ENCODE data around the gene OR8B2. TPM values are rescaled to one million over a fixed set of nuclear protein-coding genes. Genes with fewer than 3 reads are reported as not detected.
"Not testable (repeated sequence)": the region's sequence is repeated elsewhere in the genome, so short reads cannot be mapped to it uniquely, and the experiment has no call there.

Gene OR8B2
- total RNA-seq, 1 donor from 2014 or later, result not detected

DNA sequence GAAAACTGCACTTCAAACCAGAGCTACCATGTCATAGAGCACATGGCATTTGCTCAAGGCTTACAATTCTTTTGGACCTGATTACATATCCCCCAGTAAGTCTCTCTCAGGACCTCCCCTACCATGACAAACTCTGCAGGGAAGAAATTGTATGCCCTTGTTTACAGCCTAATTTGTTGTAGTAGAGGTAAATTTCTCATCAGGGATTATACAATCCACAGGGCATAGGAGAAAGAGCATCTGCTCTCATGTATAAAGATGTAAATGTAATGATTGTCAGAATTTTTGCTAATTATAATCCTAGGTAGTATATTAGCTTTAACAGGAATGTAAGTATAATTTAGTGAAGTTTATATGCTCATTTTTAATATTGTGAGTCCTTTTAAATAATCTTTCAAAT lies 14.6 kb upstream of the OR8B2 start, which contains the start of gene OR8B3:
OR8B3 (minus strand) TSS at position 101 of the 400 bp plus-strand sequence. CDS start 1,673 bp downstream, outside the sequence.
- no peaks in the 10 kb centered on the region for H3K36me3 Mint-ChIP-seq (ENCODE audit: low read depth, unreplicated experiment)
- no peaks in the 10 kb centered on the region for H3K4me1 Mint-ChIP-seq (ENCODE audit: unreplicated experiment)
- no peak within 1 kb of the TSS for H3K4me3 Mint-ChIP-seq (ENCODE audit: unreplicated experiment)
- no peak for DNase-seq (ENCODE audit: low spot score)
- TF ChIP-seq, protein P1, sequence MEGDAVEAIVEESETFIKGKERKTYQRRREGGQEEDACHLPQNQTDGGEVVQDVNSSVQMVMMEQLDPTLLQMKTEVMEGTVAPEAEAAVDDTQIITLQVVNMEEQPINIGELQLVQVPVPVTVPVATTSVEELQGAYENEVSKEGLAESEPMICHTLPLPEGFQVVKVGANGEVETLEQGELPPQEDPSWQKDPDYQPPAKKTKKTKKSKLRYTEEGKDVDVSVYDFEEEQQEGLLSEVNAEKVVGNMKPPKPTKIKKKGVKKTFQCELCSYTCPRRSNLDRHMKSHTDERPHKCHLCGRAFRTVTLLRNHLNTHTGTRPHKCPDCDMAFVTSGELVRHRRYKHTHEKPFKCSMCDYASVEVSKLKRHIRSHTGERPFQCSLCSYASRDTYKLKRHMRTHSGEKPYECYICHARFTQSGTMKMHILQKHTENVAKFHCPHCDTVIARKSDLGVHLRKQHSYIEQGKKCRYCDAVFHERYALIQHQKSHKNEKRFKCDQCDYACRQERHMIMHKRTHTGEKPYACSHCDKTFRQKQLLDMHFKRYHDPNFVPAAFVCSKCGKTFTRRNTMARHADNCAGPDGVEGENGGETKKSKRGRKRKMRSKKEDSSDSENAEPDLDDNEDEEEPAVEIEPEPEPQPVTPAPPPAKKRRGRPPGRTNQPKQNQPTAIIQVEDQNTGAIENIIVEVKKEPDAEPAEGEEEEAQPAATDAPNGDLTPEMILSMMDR (IDR thresholded peaks at IDR 0.05; ENCODE audit: unreplicated experiment), result no peak
- H3K27me3 Mint-ChIP-seq (ENCODE audit: unreplicated experiment), result no peaks in the 10 kb centered on the region
- no peak within 1 kb of the TSS for H3K27ac Mint-ChIP-seq (ENCODE audit: unreplicated experiment)
- H3K9me3 Mint-ChIP-seq (ENCODE audit: unreplicated experiment), result no peaks in the 10 kb centered on the region

DNA sequence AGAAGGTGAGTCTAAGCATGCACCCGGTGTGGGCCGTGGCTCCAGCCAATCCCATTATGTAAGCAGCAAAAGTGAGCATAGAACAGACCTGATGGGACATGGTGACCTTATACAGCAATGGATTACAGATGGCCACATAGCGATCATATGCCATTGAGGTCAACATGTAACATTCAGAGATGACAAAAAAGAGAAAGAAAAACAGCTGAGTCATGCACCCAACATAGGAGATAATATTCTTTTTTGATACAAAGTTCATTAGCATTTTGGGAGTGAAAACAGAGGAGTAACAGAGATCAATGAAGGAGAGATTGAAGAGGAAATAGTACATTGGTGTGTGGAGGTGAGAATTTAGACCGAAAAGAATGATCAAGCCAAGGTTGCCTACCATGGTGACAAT lies 12.5 kb upstream of the OR8B2 start:
- not testable (repeated sequence) for H3K4me1 Mint-ChIP-seq (ENCODE audit: unreplicated experiment); H3K27ac Mint-ChIP-seq (ENCODE audit: unreplicated experiment); H3K36me3 Mint-ChIP-seq (ENCODE audit: low read depth, unreplicated experiment); H3K9me3 Mint-ChIP-seq (ENCODE audit: unreplicated experiment); H3K4me3 Mint-ChIP-seq (ENCODE audit: unreplicated experiment); DNase-seq (ENCODE audit: low spot score); H3K27me3 Mint-ChIP-seq (ENCODE audit: unreplicated experiment)

DNA sequence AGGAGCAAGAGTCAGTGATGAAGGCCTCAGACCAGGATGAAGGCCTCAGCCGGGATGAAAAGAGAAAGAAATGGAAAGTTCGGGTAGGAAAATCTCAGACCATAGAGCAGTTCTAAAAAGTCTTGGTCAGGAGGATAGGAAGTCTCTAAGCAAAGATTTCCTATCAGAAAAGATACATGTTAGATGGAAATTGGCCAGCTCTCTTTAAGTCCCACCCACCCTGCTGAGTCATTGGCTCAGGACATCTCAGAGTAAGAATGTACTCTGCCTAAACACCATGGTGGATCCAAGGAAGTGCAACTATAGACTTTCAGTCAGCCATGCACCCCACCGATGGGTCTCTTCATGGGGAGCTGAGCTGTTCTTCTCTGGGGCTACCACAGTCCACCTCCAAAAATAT lies 10.1 kb upstream of the OR8B2 start:
- Mint-ChIP-seq H3K4me1 (ENCODE audit: unreplicated experiment) (no peaks in the 10 kb centered on the region), H3K36me3 (ENCODE audit: low read depth, unreplicated experiment) (no peaks in the 10 kb centered on the region), H3K27ac (ENCODE audit: unreplicated experiment) (no peak overlapping the region), H3K9me3 (ENCODE audit: unreplicated experiment) (no peaks in the 10 kb centered on the region), H3K27me3 (ENCODE audit: unreplicated experiment) (no peaks in the 10 kb centered on the region), H3K4me3 (ENCODE audit: unreplicated experiment) (no peak overlapping the region)
- DNase-seq (ENCODE audit: low spot score), result no peak
- TF ChIP-seq, protein P1 (IDR thresholded peaks at IDR 0.05; ENCODE audit: unreplicated experiment), result no peak

DNA sequence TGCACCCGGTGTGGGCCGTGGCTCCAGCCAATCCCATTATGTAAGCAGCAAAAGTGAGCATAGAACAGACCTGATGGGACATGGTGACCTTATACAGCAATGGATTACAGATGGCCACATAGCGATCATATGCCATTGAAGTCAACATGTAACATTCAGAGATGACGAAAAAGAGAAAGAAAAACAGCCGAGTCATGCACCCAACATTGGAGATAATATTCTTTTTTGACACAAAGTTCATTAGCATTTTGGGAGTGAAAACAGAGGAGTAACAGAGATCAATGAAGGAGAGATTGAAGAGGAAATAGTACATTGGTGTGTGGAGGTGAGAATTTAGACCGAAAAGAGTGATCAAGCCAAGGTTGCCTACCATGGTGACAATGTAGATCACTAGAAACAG lies 1.4 kb downstream of the OR8B2 start:
- not testable (repeated sequence) for DNase-seq (ENCODE audit: low spot score); H3K27ac Mint-ChIP-seq (ENCODE audit: unreplicated experiment); H3K4me1 Mint-ChIP-seq (ENCODE audit: unreplicated experiment); H3K27me3 Mint-ChIP-seq (ENCODE audit: unreplicated experiment); H3K36me3 Mint-ChIP-seq (ENCODE audit: low read depth, unreplicated experiment); H3K4me3 Mint-ChIP-seq (ENCODE audit: unreplicated experiment); H3K9me3 Mint-ChIP-seq (ENCODE audit: unreplicated experiment)

DNA sequence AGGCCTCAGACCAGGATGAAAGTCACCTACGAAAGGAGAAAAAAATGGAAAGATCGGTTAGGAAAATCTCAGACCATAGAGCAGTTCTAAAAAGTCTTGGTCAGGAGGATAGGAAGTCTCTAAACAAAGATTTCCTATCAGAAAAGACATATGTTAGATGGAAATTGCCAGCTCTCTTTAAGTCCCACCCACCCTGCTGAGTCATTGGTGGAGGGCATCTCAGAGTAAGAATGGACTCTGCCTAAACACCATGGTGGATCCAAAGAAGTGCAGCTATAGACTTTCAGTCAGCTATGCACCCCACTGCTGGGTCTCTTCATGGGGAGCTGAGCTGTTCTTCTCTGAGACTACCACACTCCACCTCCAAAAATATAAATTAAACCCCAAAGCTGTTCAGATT lies 3.7 kb downstream of the OR8B2 start:
- H3K27ac Mint-ChIP-seq (ENCODE audit: unreplicated experiment), result no peak overlapping the region
- TF ChIP-seq, protein P1 (IDR thresholded peaks at IDR 0.05; ENCODE audit: unreplicated experiment), result no peak
- no peak overlapping the region for H3K4me3 Mint-ChIP-seq (ENCODE audit: unreplicated experiment)
- no peaks in the 10 kb centered on the region for H3K36me3 Mint-ChIP-seq (ENCODE audit: low read depth, unreplicated experiment)
- no peaks in the 10 kb centered on the region for H3K9me3 Mint-ChIP-seq (ENCODE audit: unreplicated experiment)
- DNase-seq (ENCODE audit: low spot score), result no peak
- no peaks in the 10 kb centered on the region for H3K4me1 Mint-ChIP-seq (ENCODE audit: unreplicated experiment)
- H3K27me3 Mint-ChIP-seq (ENCODE audit: unreplicated experiment), result no peaks in the 10 kb centered on the region

DNA sequence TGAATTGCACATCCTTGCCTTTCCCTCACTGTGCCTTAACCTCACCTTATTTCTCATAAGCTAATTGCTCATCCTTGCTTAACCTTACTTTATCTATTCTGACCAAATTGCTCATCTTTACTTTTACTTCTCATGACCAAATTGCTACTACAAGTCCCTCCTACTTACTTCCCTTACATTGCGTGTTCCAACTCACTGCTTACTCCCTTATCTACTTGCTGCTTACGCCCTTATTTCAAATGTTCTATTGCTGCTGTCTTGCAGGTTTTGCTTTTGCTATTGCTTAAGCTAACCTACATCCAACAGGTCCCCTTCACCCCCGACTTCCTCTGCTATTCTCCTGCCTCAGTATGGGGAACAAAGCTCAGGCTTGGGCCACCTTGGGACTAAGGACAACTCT lies 8.0 kb downstream of the OR8B2 start:
- H3K27ac Mint-ChIP-seq (ENCODE audit: unreplicated experiment), result no peak overlapping the region
- DNase-seq (ENCODE audit: low spot score), result no peak
- TF ChIP-seq, protein P1 (IDR thresholded peaks at IDR 0.05; ENCODE audit: unreplicated experiment), result no peak
- H3K27me3 Mint-ChIP-seq (ENCODE audit: unreplicated experiment), result no peaks in the 10 kb centered on the region
- H3K4me3 Mint-ChIP-seq (ENCODE audit: unreplicated experiment), result no peak overlapping the region
- no peaks in the 10 kb centered on the region for H3K4me1 Mint-ChIP-seq (ENCODE audit: unreplicated experiment)
- no peaks in the 10 kb centered on the region for H3K9me3 Mint-ChIP-seq (ENCODE audit: unreplicated experiment)
- peaks cover 4% of the 10 kb centered on the region for H3K36me3 Mint-ChIP-seq (ENCODE audit: low read depth, unreplicated experiment)
